HL-60/S4 treated with phorbol 12-myristate 13-acetate at 8.2 ng/mL for 4 days and 3 days (cell line): ENCODE data around the gene FBXW7.

Experiments used
- in situ Hi-C: fragments of 300-500 bp; cut with MboI; formaldehyde crosslinking; loops from 2 replicates; pipeline ENCODE4 v1.15.0; 2022; ENCODE audit warnings: low sequenced_read_pairs

The FBXW7 gene, protein sequence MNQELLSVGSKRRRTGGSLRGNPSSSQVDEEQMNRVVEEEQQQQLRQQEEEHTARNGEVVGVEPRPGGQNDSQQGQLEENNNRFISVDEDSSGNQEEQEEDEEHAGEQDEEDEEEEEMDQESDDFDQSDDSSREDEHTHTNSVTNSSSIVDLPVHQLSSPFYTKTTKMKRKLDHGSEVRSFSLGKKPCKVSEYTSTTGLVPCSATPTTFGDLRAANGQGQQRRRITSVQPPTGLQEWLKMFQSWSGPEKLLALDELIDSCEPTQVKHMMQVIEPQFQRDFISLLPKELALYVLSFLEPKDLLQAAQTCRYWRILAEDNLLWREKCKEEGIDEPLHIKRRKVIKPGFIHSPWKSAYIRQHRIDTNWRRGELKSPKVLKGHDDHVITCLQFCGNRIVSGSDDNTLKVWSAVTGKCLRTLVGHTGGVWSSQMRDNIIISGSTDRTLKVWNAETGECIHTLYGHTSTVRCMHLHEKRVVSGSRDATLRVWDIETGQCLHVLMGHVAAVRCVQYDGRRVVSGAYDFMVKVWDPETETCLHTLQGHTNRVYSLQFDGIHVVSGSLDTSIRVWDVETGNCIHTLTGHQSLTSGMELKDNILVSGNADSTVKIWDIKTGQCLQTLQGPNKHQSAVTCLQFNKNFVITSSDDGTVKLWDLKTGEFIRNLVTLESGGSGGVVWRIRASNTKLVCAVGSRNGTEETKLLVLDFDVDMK

DNA sequence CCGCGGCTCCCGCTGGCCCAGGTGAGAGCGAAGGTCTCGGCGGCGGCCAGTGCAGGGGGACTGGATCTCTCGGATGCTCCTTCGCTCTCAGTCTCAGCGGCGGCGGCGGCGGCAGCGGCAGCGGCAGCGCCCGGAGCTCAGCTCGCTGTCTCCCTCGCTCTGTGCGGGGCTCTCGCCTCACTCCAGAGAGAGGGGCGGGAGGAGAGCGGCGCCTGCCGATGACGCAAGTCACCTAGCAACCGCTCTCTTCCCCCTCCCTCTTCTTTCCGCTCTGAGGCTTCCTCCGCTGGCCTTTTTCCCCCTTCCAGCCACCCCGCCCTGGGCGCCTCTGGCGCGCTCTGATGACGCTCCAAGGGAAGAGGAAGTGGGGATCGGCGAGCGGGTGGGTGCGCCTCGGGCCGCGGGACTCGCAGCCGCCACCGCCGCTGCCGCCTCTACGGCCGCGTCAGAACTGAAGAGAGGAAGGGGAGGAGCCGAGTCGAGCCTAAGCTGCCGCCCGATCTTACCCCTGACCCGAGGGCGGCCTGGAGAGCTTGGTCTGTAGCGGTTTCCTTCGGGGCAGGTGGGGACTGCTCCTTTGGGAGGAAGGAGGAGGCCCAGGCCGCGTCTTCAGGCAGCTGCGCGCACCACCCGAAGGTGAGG, at the start of gene FBXW7:
FBXW7 (minus strand) TSS at position 190 of the 642 bp plus-strand sequence. CDS start 124,289 bp downstream, outside the sequence.
- in situ Hi-C loops = no loop called here

DNA sequence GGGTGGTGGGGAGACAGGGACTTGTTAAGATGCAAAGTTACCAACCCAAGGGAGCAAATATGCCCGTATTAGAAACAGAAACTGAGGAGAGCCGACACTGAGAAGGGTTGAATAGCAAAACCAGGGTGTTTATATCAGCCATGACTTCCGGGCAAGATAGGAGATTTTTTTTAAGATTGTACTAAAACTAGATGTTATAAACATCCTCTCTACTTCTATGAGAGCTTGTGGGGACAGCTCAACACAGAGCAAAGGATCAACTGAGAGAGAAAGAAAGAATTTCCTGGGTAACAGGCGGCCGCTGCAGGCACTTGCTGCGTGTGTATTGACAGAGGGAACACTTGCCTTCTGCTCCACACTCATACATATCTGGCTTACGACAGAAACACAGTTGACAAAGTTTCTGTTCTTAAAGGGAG, 49.1 kb upstream of the FBXW7 start:
- in situ Hi-C loops = no loop called here

DNA sequence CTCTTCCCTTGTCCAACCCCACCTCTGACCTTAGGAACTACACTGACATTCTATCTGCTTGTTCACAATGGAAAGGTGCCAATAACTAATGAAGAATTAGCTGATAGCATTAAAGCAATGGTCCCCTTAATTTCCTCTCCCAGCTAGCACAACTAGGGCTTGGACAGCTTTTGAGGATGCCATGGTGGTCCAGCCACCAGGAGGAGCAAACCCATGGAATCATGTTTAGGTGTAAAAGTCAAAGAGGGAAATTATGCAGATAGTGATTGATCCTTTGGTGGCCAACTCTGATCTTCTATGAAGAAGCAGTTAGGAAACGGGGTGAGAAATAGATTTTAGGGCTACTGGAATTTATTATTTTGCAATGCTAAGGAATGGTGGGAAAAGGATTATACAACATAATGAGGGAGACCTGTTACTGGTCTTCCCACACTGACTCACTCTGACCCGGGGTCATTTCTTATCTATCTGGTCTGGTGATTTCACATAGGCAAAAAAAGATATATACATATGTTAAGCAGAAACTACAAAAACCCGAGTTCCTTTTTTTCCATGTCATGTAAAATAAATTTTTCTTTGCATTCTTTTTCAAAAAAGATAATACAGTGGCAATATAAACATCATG, 45.8 kb upstream of the FBXW7 start:
- in situ Hi-C loops = no loop called here

DNA sequence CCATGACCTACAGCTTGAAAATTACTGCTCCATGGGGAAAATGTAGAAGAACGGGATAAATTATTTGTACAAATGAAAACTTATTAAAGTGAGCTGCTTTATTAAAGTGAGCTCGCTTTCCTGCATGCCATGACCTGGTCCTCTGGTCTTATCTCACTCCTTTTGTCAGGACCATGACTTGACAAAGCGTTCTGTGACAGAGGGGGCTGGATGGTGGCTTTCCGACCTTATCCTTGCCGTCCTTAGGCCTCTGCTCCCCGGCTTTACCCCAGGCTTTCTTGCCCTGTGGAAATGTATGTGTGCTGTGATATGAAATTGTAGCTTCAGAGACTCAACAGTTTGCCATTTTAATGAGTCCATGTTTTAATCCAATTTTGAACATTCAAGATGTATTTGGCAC, 44.0 kb upstream of the FBXW7 start:
- in situ Hi-C loops = no loop called here

DNA sequence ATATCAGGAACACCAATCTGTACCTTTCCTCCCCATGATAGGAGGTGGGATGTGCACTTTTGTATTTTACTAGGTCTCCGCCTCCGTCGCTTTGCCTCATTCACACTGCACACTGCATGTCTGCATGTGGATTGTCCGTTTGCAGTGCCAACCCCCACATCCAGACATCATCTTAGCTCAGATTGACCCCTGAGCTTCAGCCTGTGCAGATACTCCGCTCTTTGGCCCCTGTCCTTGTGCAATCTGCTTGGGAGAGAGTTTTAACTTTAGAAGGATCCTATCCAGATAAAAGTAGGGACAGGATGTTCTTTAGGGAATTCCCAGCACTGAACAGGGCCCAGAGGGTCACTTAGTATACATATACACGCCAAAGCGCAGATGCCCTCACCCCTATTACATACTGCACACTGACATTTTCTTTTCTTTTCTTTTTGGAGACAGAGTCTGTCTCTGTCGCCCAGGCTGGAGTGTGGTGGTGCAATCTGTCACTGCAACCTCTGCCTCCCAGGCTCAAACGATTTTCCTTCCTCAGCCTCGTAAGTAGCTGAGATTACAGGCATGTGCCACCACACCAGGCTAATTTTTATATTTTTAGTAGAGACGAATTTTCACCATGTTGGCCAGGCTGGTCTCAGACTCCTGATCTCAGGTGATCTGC, 43.3 kb upstream of the FBXW7 start:
- in situ Hi-C loops = no loop called here

DNA sequence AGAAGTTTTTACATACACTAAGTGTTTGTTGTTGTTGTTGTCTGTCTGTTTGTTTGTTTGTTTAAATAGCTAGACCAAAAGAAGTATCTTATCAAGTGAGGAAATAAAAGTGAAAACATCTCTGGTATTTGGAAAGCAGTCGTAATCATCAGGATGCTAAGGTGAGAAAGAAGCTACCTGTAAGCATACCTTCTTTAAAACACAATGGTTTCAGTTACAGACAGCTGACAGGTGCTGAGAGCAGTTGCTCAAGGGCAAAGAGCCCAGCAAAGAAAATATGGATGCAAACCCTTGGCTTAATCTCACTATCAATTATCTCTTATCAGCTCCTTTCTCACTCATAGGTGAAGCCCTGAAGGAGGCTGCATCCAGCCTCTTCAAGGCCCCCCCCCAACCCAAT, 42.8 kb upstream of the FBXW7 start:
- in situ Hi-C loops = no loop called here

DNA sequence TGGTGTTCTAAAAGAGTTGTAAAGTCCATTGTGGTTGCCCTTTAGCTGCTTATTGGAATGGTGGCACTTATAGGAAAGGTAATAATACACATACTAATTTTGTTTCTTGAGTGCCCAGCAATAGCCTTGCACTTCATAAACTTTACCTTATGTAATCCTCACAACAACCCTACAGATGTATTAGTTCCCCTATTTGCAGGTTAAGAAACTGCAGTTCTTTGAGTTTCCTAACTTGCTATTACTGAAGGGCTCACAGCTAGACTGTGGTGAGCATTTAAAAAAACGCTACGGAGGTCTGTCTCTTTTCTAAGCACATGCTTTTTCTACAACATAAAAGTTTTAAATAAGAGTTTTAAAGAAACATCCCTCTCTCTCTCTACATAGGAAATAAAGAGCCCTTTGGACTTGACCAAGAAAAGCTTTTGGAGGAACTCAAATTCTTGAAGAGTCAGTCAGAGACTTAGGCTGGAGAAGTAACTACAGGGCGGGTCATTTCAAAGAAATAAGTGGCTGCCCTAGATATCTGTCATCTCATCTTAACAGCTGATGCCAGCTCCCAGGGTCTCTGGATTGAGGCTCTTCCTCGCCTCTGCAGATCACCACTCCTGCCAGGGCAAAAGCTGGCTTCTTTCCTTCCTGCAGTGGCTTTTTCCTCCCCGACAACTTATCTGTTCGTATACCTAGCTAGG, 42.0 kb upstream of the FBXW7 start:
- in situ Hi-C loops = no loop called here

DNA sequence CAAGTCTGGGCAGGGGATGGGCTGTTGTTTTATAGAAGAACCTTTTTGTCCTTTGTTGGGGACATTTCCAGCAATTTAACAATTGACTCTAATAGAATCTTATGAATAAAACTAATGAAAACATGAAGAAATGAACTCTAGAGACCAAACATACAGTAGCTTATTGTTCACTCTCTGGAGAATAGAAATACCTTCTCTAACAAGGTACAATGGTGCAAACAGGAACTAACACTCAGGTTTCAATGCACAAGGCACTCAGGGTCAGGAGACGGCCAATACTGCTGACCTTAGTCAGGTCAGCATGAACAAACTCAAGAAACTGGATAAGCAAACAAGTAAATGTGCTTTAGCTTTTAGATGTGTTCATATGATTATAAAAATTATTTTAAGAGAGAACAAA, 39.6 kb upstream of the FBXW7 start:
- in situ Hi-C loops = no loop called here

DNA sequence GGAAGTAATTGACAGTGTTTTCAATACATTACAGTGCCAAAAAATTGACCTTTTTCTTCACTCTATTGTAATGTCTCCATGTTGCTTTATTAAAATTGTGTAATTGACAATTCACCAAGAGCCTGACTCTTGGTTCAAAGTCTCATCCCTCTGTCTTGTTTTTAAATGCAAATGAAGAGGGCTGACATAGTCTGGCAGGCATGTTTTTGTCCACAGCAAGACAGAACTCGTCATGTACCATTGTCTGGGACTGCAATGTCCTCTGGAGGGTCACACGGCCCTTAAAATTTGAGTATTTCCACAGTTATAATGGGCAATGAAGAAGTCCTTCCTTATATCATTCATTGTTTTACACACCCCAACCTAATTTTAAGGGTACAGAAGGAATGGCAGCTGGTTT, 38.0 kb upstream of the FBXW7 start:
- in situ Hi-C loops = no loop called here

DNA sequence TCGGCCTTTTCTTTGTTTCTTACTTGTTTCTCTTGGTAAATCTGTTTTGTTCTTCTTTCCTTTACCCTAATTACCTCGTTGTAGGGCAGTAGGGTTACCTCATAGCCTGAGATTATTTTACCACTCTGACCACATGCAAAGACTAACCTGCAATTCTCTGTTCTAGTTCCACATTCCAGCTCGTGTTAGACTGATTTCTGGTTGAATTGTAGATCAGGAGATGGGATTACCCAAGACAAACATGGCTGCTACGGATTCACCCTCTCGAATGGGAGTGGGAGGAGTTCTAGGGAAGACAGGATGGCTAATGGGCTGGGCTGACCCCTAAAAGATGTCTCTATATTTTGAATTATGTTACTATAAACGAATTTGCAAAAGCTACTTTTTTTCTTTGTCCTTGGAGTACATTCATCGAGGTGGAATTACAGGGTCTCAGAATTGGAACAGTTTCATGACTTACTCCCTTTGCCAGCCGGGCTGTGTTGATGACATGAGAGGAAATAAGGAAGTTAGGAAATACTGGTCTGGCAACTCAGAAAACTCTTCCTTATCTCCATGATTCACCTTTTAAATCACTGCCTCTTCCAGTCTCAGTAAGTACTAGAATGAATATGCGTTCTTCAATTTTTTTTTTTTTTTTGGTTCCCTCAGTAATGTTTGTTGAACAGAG, 36.7 kb upstream of the FBXW7 start:
- in situ Hi-C loops = no loop called here

DNA sequence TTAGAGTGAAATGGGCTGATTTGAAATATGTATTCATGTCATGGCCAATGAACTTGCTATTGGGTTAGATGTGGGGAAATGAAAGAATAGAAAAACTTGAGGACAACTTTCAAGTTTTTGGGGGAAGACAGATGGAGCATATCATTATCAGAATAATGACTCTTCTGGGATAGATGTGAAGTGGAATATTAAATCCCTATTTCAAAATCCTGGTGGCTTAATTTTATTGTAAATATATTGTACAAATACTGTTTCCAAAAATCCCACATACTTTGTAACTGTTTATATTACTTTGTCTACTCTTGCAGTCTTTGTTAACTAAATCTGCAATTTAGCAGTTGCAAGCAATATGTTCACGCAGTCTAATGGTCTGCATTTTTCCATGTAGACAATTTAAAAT, 35.9 kb upstream of the FBXW7 start:
- in situ Hi-C loops = no loop called here

DNA sequence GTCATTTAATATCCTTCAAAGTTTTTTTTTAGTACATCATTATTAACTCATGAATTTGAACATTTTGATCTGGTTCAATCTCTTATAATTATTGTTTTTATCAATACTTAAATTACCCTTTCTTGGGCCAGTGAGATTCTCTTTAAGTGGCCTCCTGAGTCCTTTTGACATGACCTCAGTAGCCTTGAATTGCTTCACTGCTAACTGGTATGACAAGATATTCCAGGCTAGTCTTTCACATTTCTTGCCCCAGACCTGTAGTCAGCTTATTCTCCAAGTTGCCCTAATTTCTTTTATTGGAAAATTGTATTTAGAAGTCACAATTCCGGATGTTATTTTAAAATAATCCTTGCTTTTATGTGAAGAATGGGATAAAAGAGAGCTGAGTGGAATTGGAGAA, 35.4 kb upstream of the FBXW7 start:
- in situ Hi-C loops = no loop called here

DNA sequence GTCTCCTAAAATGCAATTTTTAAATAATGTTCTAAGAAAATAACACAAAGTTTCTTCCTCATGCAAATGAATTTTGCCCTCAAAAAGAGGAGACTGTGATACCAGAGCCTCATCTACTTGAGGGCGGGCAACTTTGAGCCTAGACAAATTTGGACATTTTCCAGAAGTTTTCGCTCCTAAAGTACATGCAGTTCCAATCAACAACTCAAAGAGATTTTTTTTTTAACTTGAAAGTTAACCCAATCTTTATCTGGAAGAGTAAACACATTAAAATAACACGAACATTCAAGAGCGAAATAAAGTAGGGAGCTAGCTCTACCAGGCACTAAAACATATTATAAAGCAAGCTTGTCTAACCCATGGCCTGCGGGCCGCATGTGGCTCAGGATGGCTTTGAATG, 29.4 kb upstream of the FBXW7 start:
- in situ Hi-C loops = no loop called here

DNA sequence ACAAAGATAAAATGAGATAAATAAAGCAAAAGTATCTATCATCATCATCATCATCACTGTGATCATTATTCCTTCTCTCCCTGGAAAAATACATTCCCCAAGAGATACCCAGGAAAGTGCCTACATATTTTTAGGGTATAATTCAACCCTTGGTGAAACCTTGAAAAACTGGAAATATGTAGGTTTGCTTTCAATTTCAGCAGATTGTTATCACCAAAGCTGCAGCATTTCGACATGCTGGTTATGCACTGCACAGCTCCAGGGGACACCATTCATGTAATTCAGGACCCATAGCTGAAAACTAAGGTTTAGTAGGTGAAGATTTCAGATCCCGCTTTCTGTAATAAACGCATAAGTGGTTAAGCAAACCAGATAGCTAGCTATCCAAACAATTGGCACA, 28.4 kb upstream of the FBXW7 start:
- in situ Hi-C loops = no loop called here

DNA sequence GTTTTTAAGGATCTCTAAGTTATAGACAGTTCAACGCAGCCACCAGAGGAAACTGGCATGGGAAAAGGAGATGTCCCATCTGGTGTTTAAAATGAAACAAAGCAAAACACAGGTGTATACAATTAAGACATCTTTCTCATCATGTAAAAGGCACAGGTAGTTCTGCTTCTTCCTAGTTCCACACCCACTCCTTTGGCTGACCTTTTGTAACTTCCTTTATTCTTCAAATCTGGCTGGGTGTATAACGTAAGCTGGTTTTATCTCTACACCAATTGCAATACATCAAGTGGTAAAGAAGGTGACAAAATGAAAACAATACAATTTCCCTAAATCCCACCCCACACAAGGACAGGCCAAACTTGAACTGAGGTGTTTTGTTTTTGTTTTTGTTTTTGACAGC, 27.3 kb upstream of the FBXW7 start:
- in situ Hi-C loops = no loop called here

DNA sequence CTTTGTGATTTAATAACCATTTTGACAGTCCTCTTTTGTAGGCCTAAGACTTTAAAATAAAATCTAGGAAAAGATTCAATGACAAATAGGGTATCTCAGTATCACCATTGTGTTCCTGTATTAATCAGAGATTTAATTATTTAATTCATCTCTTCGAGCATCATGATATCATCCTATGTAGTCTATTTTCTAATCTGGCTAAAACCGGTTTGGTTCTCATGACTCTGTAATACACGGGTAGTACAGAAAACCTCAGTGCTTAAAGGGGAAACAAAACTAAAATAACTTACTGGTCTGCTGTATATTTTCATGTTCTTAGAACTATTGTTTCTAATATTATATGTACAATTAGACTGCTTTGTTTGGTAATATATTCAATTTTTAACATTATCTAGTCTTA, 23.7 kb upstream of the FBXW7 start:
- in situ Hi-C loops = no loop called here

DNA sequence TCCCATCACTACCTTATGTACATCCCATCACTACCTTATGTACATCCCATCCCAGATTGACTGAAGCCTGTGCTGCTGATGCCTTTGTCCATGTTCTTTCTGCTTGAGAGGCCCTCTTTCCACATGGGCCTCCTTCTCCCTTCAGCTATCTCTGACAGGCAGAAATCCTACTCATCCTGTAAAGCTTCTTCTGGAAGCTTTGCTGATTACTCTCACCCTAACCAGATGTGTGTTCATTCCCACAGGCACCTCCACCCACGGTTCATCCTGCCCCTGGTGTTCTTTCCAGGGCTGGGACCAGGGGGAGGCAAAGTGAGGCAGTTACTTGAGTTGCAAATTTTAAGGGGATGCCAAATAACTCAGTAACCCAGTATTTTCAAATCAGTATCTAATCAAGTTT, 22.5 kb upstream of the FBXW7 start:
- in situ Hi-C loops = no loop called here

DNA sequence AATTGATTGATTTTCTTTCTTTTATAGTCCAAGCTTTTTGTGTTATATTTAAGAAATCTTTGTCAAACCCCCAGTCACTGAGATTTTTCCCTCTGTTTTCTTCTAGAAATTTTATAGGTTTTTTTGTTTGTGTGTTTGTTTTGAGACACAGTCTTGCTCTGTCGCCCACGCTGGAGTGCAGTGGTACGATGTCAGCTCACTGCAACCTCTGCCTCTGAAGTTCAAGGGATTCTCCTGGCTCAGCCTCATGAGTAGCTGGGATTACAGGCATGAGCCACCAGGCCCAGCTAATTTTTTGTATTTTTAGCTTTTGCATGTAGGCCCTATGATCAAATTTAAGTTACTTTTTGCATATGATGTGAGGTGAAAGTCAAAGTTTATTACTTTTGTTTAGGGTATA, 20.9 kb upstream of the FBXW7 start:
- in situ Hi-C loops = no loop called here

DNA sequence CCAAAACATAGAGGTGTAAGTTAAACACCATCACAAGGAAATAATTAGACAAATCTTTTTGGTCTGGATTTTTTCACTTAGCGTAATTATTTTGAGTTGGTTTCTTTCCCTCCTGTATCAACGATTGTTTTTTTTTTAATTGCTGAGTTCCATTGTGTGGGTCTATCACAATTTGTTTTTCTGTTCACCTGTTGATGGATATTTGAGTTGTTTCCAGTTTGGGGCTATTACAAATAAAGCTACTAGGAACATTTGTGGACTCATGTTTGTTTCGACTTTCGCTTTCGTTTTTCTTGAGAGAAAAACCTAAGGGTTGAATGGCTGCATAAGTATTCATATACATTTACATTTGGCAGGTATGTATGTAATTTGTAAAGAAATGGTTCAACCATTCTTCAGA, 20.4 kb upstream of the FBXW7 start:
- in situ Hi-C loops = no loop called here

DNA sequence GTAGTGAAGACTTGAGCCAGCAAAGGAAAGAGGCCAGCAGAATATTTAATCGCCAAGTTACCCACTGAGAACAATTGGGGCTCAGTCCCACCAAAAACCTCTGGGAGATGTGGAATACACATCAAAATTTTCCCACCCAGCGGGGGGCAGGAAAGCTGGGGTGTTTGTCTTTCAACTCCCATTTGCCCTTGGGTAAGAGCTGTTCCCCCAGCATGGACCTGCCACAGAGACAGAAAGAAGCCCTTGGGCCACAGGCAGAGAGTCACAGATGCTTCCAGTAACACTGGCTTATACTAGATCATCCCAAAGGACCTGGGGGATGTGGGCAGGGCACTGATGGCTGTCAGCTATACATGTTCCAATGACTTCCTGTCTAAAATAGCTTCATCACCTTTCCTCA, 18.9 kb upstream of the FBXW7 start:
- in situ Hi-C loops = no loop called here
